ENCODE measurements around the gene TRIM65.
"Not testable (repeated sequence)": the region's sequence is repeated elsewhere in the genome, so short reads cannot be mapped to it uniquely, and the experiment has no call there.

TRIM65 gene

GRCh38 chr17:75894049-75894733, 2.6 kb downstream of the TRIM65 start:
- FAIRE-seq: no peak

GRCh38 chr17:75893305-75894048, 3.3 kb downstream of the TRIM65 start:
- FAIRE-seq: no peak

- FAIRE-seq: no peak
Measured at GRCh38 chr17:75892556-75893224, 4.1 kb downstream of the TRIM65 start.

- FAIRE-seq: no peak
Measured at GRCh38 chr17:75891605-75892555, 4.9 kb downstream of the TRIM65 start.

- FAIRE-seq: no peak
Measured at GRCh38 chr17:75891022-75891604, 5.6 kb downstream of the TRIM65 start.

GRCh38 chr17:75889454-75889853, 7.3 kb downstream of the TRIM65 start:
- no peak for FAIRE-seq

GRCh38 chr17:75888484-75888883, 8.3 kb downstream of the TRIM65 start:
- no peak for FAIRE-seq

- FAIRE-seq: not testable (repeated sequence)
Measured at GRCh38 chr17:75885860-75886259, 10.9 kb downstream of the TRIM65 start.

GRCh38 chr17:75885431-75885830, 11.3 kb downstream of the TRIM65 start:
- FAIRE-seq: no peak

GRCh38 chr17:75881678-75882454, 14.9 kb downstream of the TRIM65 start:
- no peak for FAIRE-seq

- no peak for FAIRE-seq
Measured at GRCh38 chr17:75880266-75880665, 16.5 kb downstream of the TRIM65 start.

- FAIRE-seq: no peak
Measured at GRCh38 chr17:75878174-75878998, 18.4 kb downstream of the TRIM65 start, which contains the start of gene TRIM47. TSS of gene TRIM47 (minus strand) at chr17:75878581. CDS start at chr17:75878548, 33 bp downstream.

GRCh38 chr17:75877752-75878173, 19.0 kb downstream of the TRIM65 start:
- FAIRE-seq: no peak

- FAIRE-seq: no peak
Measured at GRCh38 chr17:75876938-75877751, 19.6 kb downstream of the TRIM65 start.

- no peak for FAIRE-seq
Measured at GRCh38 chr17:75876190-75876937, 20.4 kb downstream of the TRIM65 start.

GRCh38 chr17:75875940-75876189, 20.9 kb downstream of the TRIM65 start:
- FAIRE-seq: no peak

- FAIRE-seq: no peak
Measured at GRCh38 chr17:75875182-75875939, 21.4 kb downstream of the TRIM65 start.

Measured in islet of Langerhans (tissue), 1 donor.